ENCODE results near the gene ECT2.

ECT2 gene

DNA sequence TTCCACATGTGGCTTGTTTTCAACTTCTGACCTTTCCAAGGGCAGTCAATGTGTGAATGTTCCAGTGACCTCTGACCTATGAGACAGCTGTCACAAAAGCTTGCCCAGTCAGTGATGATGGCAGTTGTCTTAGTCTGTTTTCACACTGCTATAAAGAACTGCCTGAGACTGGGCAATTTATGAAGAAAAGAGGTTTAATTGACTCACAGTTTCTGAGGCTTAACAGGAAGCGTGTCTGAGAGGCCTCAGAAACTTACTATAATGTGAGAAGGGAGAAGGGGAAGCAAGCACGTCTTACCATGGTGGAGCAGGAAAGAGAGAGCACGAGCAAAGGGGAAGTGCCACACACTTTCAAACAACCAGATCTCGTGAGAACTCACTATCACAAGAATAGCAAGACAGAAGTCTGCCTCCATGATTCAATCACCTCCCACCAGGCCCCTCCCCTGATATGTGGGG lies 95.6 kb downstream of the ECT2 start:
- DNase-seq (ENCODE audit: low spot score) = no peak
- TF ChIP-seq, protein P1, sequence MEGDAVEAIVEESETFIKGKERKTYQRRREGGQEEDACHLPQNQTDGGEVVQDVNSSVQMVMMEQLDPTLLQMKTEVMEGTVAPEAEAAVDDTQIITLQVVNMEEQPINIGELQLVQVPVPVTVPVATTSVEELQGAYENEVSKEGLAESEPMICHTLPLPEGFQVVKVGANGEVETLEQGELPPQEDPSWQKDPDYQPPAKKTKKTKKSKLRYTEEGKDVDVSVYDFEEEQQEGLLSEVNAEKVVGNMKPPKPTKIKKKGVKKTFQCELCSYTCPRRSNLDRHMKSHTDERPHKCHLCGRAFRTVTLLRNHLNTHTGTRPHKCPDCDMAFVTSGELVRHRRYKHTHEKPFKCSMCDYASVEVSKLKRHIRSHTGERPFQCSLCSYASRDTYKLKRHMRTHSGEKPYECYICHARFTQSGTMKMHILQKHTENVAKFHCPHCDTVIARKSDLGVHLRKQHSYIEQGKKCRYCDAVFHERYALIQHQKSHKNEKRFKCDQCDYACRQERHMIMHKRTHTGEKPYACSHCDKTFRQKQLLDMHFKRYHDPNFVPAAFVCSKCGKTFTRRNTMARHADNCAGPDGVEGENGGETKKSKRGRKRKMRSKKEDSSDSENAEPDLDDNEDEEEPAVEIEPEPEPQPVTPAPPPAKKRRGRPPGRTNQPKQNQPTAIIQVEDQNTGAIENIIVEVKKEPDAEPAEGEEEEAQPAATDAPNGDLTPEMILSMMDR (IDR thresholded peaks at IDR 0.05; ENCODE audit: extremely low read depth, missing control alignments) = no peak

GRCh38 chr3:172846706-172847105 lies 96.2 kb downstream of the ECT2 start:
- DNase-seq (ENCODE audit: low spot score) = no peak
- TF ChIP-seq, protein P1 (IDR thresholded peaks at IDR 0.05; ENCODE audit: extremely low read depth, missing control alignments) = no peak

GRCh38 chr3:172847292-172847691 lies 96.8 kb downstream of the ECT2 start:
- TF ChIP-seq, protein P1 (IDR thresholded peaks at IDR 0.05; ENCODE audit: extremely low read depth, missing control alignments) = no peak
- DNase-seq (ENCODE audit: low spot score) = no peak

GRCh38 chr3:172848910-172849309 lies 98.4 kb downstream of the ECT2 start:
- DNase-seq (ENCODE audit: low spot score) = no peak
- TF ChIP-seq, protein P1 (IDR thresholded peaks at IDR 0.05; ENCODE audit: extremely low read depth, missing control alignments) = no peak

DNA sequence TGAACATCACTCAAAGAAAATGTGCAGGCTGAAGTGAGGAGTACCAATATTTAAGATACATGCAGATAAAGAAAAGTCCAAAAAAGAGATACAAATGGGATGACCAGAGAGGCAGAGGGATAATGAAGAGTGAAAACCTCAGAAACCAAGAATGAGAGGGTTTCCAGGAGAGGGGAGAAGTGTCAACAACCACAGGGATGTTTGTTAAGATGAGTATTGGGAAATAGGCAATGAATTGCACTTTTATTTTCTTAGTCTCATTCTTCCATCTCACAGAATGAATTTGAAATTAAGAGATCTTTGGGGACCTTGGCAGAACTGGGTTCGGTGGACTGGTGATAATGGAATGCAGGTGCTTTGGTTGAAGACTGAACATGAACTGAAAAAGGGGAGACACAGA lies 102.5 kb downstream of the ECT2 start:
- DNase-seq (ENCODE audit: low spot score) = no peak
- TF ChIP-seq, protein P1 (IDR thresholded peaks at IDR 0.05; ENCODE audit: extremely low read depth, missing control alignments) = no peak

- TF ChIP-seq, protein P1 (IDR thresholded peaks at IDR 0.05; ENCODE audit: extremely low read depth, missing control alignments) = no peak
- DNase-seq (ENCODE audit: low spot score) = no peak
Observed at GRCh38 chr3:172853921-172854666, 103.6 kb downstream of the ECT2 start.

DNA sequence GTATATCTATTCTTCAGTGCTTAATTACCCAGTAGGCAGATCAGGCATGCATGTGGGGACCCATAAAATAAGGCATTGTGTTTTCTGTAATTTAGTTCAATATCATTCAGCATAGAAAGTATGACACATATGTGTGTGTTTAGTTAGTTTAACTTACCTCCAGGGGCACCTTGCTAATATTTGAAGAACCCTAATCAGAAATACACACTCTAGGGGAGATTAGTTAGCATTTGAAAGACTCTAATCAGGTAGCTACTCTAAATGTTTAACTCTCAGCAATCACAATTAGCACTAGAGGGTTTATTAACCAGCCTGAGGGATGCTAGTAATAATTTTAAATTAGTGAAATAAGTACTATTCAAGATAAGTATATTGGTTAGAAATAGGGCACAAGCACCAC lies 104.5 kb downstream of the ECT2 start:
- TF ChIP-seq, protein P1 (IDR thresholded peaks at IDR 0.05; ENCODE audit: extremely low read depth, missing control alignments) = no peak
- DNase-seq (ENCODE audit: low spot score) = no peak
